Hepatocyte (in vitro differentiated cells): ENCODE results near the gene TBC1D4.

ENCODE experiments used
- CTCF ChIP-seq: fragments of 200-600 bp; sonication (generic); IDR thresholded peaks from 2 replicates; pipeline ENCODE4 v1.5.1; 2016; ENCODE audit warnings: antibody characterized with exemption, mild to moderate bottlenecking; ENCODE audit not compliant: poor library complexity
- EZH2phosphoT487 ChIP-seq: fragments of 200-600 bp; sonication (generic); IDR thresholded peaks from one replicate; pipeline ENCODE4 v1.6.1; 2018; ENCODE audit warnings: antibody characterized with exemption, mild to moderate bottlenecking, low read depth, moderate library complexity; ENCODE audit not compliant: unreplicated experiment, severe bottlenecking

GRCh38 chr13:75347925-75348324 is 134.0 kb downstream of the TBC1D4 start:
- TF ChIP-seq CTCF = no peak
- no peak for TF ChIP-seq EZH2phosphoT487
